Activated CD4-positive, alpha-beta T cell treated with anti-CD3 and anti-CD28 coated beads, Interleukin-2, amount 50 U/mL, for 48 hours (primary cell): ENCODE data around the gene HSF5.
"Not testable (repeated sequence)": the region's sequence is repeated elsewhere in the genome, so short reads cannot be mapped to it uniquely, and the experiment has no call there.

Experiments used
- DNase-seq, 2 experiments: peaks; one replicate each; pipeline ENCODE4 v3.0.0-alpha.2; 2020

HSF5 gene

GRCh38 chr17:58516644-58517377 is 28.6 kb upstream of the HSF5 start:
- no peak for DNase-seq

- no peak for DNase-seq
Measured at GRCh38 chr17:58515286-58515685, 27.1 kb upstream of the HSF5 start.

GRCh38 chr17:58514770-58515157 is 26.6 kb upstream of the HSF5 start:
- no peak for DNase-seq

GRCh38 chr17:58513965-58514769 is 26.0 kb upstream of the HSF5 start, which contains the start of gene MTMR4:
MTMR4 (minus strand) TSS chr17:58514638; CDS start chr17:58514407, 231 bp downstream.
- DNase-seq: peak; percentile 78 to 79

GRCh38 chr17:58513267-58513964 is 25.2 kb upstream of the HSF5 start:
- peak; percentile 30 to 40 for DNase-seq

GRCh38 chr17:58510075-58510474 is 21.9 kb upstream of the HSF5 start:
- DNase-seq: no peak

- DNase-seq: no peak
Measured at GRCh38 chr17:58508341-58509067, 20.3 kb upstream of the HSF5 start.

- DNase-seq: no peak
Measured at GRCh38 chr17:58507123-58507634, 19.0 kb upstream of the HSF5 start.

- DNase-seq: no peak
Measured at GRCh38 chr17:58506354-58507080, 18.3 kb upstream of the HSF5 start.

- DNase-seq: no peak
Measured at GRCh38 chr17:58504826-58505351, 16.7 kb upstream of the HSF5 start.

GRCh38 chr17:58503866-58504265 is 15.7 kb upstream of the HSF5 start:
- no peak for DNase-seq

- DNase-seq: not testable (repeated sequence)
Measured at GRCh38 chr17:58503134-58503533, 14.9 kb upstream of the HSF5 start.

GRCh38 chr17:58501451-58501850 is 13.2 kb upstream of the HSF5 start:
- no peak for DNase-seq

- DNase-seq: no peak
Measured at GRCh38 chr17:58498177-58498828, 10.1 kb upstream of the HSF5 start.

- no peak for DNase-seq
Measured at GRCh38 chr17:58493506-58493905, 5.3 kb upstream of the HSF5 start.

- DNase-seq: no peak
Measured at GRCh38 chr17:58492238-58493121, 4.3 kb upstream of the HSF5 start.

- DNase-seq: no peak
Measured at GRCh38 chr17:58491510-58492045, 3.4 kb upstream of the HSF5 start.

GRCh38 chr17:58488428-58488890 is 251 bp upstream of the HSF5 start:
- no peak for DNase-seq

GRCh38 chr17:58484600-58484999 is 3.6 kb downstream of the HSF5 start:
- DNase-seq: no peak

- not testable (repeated sequence) for DNase-seq
Measured at GRCh38 chr17:58481798-58482197, 6.4 kb downstream of the HSF5 start.
